Subcutaneous adipose tissue (tissue), 4 donors: ENCODE results near the gene TMEM132A. TPM values are rescaled to one million over a fixed set of nuclear protein-coding genes. Genes with fewer than 3 reads are reported as not detected.

Experiments used
- total RNA-seq, 4 donors: library from RNA; depleted of rRNA; stranded (reverse); fragments of >200 nt; gene quantifications; one replicate each; pipeline ENCODE4 v1.1.0, GENCODE V29; 2016
- TF ChIP-seq, protein P1 (sequence below): fragments of 450-650 bp; IDR thresholded peaks from one replicate; pipeline ENCODE4 v1.5.1; 2016; ENCODE audit warnings: low read depth, mild to moderate bottlenecking, control low read depth, antibody characterized with exemption, moderate library complexity

The TMEM132A gene
- total RNA-seq, 4 donors from 2014 or later = 0.51 to 3.0 (median 1.3) TPM

DNA sequence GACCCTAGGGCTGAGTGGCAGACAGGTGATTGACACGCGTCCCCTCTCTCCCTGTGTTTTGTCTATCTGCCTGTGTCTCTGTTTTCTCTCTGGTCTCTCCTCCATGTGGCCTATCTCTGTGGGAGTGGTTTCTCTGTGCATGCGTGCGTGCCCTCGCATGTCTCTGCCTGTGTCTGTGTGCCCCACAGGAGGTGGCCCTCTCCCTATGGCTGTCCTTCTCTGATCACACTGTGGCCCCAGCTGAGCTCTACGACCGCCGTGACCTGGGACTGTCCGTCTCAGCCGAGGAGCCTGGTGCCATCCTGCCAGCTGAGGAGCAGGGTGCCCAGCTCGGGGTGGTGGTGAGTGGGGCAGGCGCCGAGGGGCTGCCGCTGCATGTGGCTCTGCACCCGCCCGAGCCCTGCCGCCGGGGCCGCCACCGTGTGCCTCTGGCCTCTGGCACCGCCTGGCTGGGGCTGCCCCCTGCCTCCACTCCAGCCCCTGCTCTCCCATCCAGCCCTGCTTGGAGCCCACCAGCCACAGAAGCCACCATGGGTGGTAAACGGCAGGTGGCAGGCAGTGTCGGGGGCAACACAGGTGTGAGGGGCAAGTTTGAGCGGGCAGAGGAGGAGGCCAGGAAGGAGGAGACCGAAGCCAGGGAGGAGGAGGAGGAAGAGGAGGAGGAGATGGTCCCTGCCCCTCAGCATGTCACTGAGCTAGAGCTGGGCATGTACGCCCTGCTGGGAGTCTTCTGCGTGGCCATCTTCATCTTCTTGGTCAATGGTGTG, 11.6 kb downstream of the TMEM132A start:
- TF ChIP-seq, protein P1, sequence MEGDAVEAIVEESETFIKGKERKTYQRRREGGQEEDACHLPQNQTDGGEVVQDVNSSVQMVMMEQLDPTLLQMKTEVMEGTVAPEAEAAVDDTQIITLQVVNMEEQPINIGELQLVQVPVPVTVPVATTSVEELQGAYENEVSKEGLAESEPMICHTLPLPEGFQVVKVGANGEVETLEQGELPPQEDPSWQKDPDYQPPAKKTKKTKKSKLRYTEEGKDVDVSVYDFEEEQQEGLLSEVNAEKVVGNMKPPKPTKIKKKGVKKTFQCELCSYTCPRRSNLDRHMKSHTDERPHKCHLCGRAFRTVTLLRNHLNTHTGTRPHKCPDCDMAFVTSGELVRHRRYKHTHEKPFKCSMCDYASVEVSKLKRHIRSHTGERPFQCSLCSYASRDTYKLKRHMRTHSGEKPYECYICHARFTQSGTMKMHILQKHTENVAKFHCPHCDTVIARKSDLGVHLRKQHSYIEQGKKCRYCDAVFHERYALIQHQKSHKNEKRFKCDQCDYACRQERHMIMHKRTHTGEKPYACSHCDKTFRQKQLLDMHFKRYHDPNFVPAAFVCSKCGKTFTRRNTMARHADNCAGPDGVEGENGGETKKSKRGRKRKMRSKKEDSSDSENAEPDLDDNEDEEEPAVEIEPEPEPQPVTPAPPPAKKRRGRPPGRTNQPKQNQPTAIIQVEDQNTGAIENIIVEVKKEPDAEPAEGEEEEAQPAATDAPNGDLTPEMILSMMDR = no peak

- TF ChIP-seq, protein P1 = no peak
Observed at GRCh38 chr11:60936467-60937143, 12.3 kb downstream of the TMEM132A start.

DNA sequence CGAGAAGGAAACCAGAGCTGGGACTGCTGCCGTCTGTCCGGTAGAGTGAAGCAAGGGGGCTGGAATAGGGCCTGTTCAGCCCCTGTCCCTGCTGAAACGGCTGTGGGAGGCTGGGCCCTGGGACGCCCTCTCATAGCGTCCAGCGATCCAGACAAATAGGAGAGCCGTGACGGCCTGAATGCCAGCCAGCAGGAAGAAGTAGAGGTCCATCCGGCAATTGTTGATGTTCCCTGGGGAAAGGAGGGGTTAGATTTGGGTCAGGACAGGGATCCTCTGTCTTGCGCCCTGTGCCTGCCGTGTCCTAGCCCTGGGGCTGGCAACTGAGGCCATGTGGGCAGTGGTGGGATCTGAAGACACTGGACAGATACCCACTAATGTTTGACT, 12.9 kb downstream of the TMEM132A start:
- TF ChIP-seq, protein P1 = no peak

GRCh38 chr11:60937811-60938210, 13.6 kb downstream of the TMEM132A start:
- TF ChIP-seq, protein P1 = no peak

GRCh38 chr11:60938500-60938899, 14.2 kb downstream of the TMEM132A start:
- TF ChIP-seq, protein P1 = no peak

DNA sequence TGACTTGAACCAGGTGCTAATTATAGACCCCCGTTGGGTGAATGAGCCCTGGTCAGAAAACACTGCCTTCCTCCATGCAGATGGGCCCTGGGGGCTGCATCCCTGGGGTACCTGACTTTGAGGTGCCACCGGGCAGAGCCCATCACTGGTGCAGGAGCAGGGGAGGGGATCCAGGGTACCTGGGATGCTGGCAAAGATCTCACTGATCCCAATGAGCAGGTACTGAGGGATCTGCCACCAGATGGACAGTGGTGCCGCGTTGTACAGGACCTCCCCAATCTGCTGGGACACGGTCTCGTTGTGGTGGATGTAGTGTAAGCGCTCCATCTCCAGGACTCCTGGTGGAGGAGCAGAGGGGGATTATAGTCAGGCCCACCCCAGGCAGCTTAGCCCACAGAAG, 15.0 kb downstream of the TMEM132A start:
- TF ChIP-seq, protein P1 = no peak

DNA sequence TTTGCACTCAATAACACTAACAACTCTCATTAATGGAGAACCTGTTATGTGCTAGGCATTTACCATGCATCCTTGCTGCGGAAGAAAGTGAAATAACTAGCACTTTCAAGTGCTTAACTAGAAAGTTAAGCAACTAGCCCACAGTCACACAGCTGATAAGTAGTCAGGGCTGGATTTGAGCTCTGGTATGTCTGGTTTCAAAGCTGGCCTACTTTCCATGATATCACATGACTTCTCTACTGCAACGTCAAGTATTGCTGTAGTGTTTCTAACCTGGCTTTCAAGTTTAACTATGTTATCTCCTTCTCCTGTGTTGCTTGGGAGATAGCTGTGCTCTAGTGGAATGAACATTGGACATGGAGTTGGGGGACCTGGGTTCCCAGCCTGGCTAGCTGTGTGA, 15.6 kb downstream of the TMEM132A start:
- TF ChIP-seq, protein P1 = no peak
